Activated naive CD4-positive, alpha-beta T cell treated with anti-CD3 and anti-CD28 coated beads, Interleukin-2, amount 50 U/mL, for 24 hours (primary cell): Measurements from ENCODE around the gene SYK.

ENCODE experiments used
- H3K27ac Mint-ChIP-seq: one replicate; pipeline ENCODE4 v1.8.0; 2021; ENCODE audit warnings: mild to moderate bottlenecking, mixed read lengths
- H3K27me3 Mint-ChIP-seq: one replicate; pipeline ENCODE4 v1.8.0; 2021; ENCODE audit warnings: mixed read lengths
- H3K36me3 Mint-ChIP-seq: one replicate; pipeline ENCODE4 v1.8.0; 2021; ENCODE audit warnings: mixed read lengths
- H3K4me1 Mint-ChIP-seq: one replicate; pipeline ENCODE4 v1.8.0; 2021; ENCODE audit warnings: mixed read lengths
- H3K4me3 Mint-ChIP-seq: one replicate; pipeline ENCODE4 v1.8.0; 2021; ENCODE audit warnings: mild to moderate bottlenecking, mixed read lengths
- H3K9me3 Mint-ChIP-seq: one replicate; pipeline ENCODE4 v1.8.0; 2021; ENCODE audit warnings: mixed read lengths

The SYK gene

GRCh38 chr9:90844326-90844725, 42.7 kb downstream of the SYK start:
- no peak overlapping the region for H3K4me3 Mint-ChIP-seq
- no peak overlapping the region for H3K27ac Mint-ChIP-seq
- H3K36me3 Mint-ChIP-seq = no peaks in the 10 kb centered on the region
- peaks cover 3% of the 10 kb centered on the region for H3K4me1 Mint-ChIP-seq
- H3K27me3 Mint-ChIP-seq = no peaks in the 10 kb centered on the region
- no peaks in the 10 kb centered on the region for H3K9me3 Mint-ChIP-seq

- no peaks in the 10 kb centered on the region for H3K4me1 Mint-ChIP-seq
- no peak overlapping the region for H3K4me3 Mint-ChIP-seq
- H3K36me3 Mint-ChIP-seq = no peaks in the 10 kb centered on the region
- H3K9me3 Mint-ChIP-seq = no peaks in the 10 kb centered on the region
- no peak overlapping the region for H3K27ac Mint-ChIP-seq
- H3K27me3 Mint-ChIP-seq = no peaks in the 10 kb centered on the region
Observed at GRCh38 chr9:90846770-90847419, 45.3 kb downstream of the SYK start.

GRCh38 chr9:90847971-90848370, 46.4 kb downstream of the SYK start:
- no peaks in the 10 kb centered on the region for H3K36me3 Mint-ChIP-seq
- H3K4me3 Mint-ChIP-seq = no peak overlapping the region
- no peaks in the 10 kb centered on the region for H3K9me3 Mint-ChIP-seq
- no peak overlapping the region for H3K27ac Mint-ChIP-seq
- no peaks in the 10 kb centered on the region for H3K27me3 Mint-ChIP-seq
- H3K4me1 Mint-ChIP-seq = no peaks in the 10 kb centered on the region

- Mint-ChIP-seq H3K4me1 (no peaks in the 10 kb centered on the region), H3K36me3 (no peaks in the 10 kb centered on the region), H3K4me3 (no peak overlapping the region), H3K9me3 (no peaks in the 10 kb centered on the region), H3K27me3 (no peaks in the 10 kb centered on the region), H3K27ac (no peak overlapping the region)
Observed at GRCh38 chr9:90848866-90849265, 47.2 kb downstream of the SYK start.

GRCh38 chr9:90851444-90851843, 49.8 kb downstream of the SYK start:
- Mint-ChIP-seq H3K27ac (no peak overlapping the region), H3K9me3 (no peaks in the 10 kb centered on the region), H3K36me3 (no peaks in the 10 kb centered on the region), H3K4me1 (no peaks in the 10 kb centered on the region), H3K4me3 (no peak overlapping the region), H3K27me3 (no peaks in the 10 kb centered on the region)

- Mint-ChIP-seq H3K27me3 (no peaks in the 10 kb centered on the region), H3K27ac (no peak overlapping the region), H3K36me3 (no peaks in the 10 kb centered on the region), H3K9me3 (no peaks in the 10 kb centered on the region), H3K4me1 (peaks cover 9% of the 10 kb centered on the region), H3K4me3 (no peak overlapping the region)
Observed at GRCh38 chr9:90853945-90854344, 52.3 kb downstream of the SYK start.

- Mint-ChIP-seq H3K27me3 (no peaks in the 10 kb centered on the region), H3K9me3 (no peaks in the 10 kb centered on the region), H3K4me3 (no peak overlapping the region), H3K36me3 (no peaks in the 10 kb centered on the region), H3K27ac (no peak overlapping the region), H3K4me1 (peaks cover 13% of the 10 kb centered on the region)
Observed at GRCh38 chr9:90854637-90855175, 53.1 kb downstream of the SYK start.

GRCh38 chr9:90855208-90855902, 53.7 kb downstream of the SYK start:
- Mint-ChIP-seq H3K36me3 (no peaks in the 10 kb centered on the region), H3K27me3 (no peaks in the 10 kb centered on the region), H3K4me3 (no peak overlapping the region), H3K4me1 (peaks cover 13% of the 10 kb centered on the region), H3K9me3 (no peaks in the 10 kb centered on the region), H3K27ac (no peak overlapping the region)

GRCh38 chr9:90857091-90857490, 55.5 kb downstream of the SYK start:
- Mint-ChIP-seq H3K27me3 (no peaks in the 10 kb centered on the region), H3K9me3 (no peaks in the 10 kb centered on the region), H3K4me3 (no peak overlapping the region), H3K36me3 (no peaks in the 10 kb centered on the region), H3K27ac (no peak overlapping the region), H3K4me1 (peaks cover 13% of the 10 kb centered on the region)

- Mint-ChIP-seq H3K9me3 (no peaks in the 10 kb centered on the region), H3K27ac (no peak overlapping the region), H3K4me3 (no peak overlapping the region), H3K27me3 (no peaks in the 10 kb centered on the region), H3K36me3 (no peaks in the 10 kb centered on the region), H3K4me1 (peaks cover 13% of the 10 kb centered on the region)
Observed at GRCh38 chr9:90857855-90858254, 56.2 kb downstream of the SYK start.

GRCh38 chr9:90858457-90858901, 56.9 kb downstream of the SYK start:
- no peaks in the 10 kb centered on the region for H3K27me3 Mint-ChIP-seq
- H3K4me3 Mint-ChIP-seq = no peak overlapping the region
- H3K9me3 Mint-ChIP-seq = no peaks in the 10 kb centered on the region
- H3K27ac Mint-ChIP-seq = no peak overlapping the region
- H3K36me3 Mint-ChIP-seq = no peaks in the 10 kb centered on the region
- peaks cover 13% of the 10 kb centered on the region for H3K4me1 Mint-ChIP-seq

GRCh38 chr9:90860382-90860781, 58.8 kb downstream of the SYK start:
- H3K9me3 Mint-ChIP-seq = no peaks in the 10 kb centered on the region
- no peak overlapping the region for H3K27ac Mint-ChIP-seq
- peaks cover 31% of the 10 kb centered on the region for H3K4me1 Mint-ChIP-seq
- H3K27me3 Mint-ChIP-seq = no peaks in the 10 kb centered on the region
- H3K4me3 Mint-ChIP-seq = no peak overlapping the region
- H3K36me3 Mint-ChIP-seq = no peaks in the 10 kb centered on the region

GRCh38 chr9:90860826-90861225, 59.2 kb downstream of the SYK start:
- no peak overlapping the region for H3K27ac Mint-ChIP-seq
- peaks cover 33% of the 10 kb centered on the region for H3K4me1 Mint-ChIP-seq
- H3K4me3 Mint-ChIP-seq = no peak overlapping the region
- no peaks in the 10 kb centered on the region for H3K27me3 Mint-ChIP-seq
- H3K36me3 Mint-ChIP-seq = no peaks in the 10 kb centered on the region
- H3K9me3 Mint-ChIP-seq = no peaks in the 10 kb centered on the region

GRCh38 chr9:90861380-90861779, 59.8 kb downstream of the SYK start:
- Mint-ChIP-seq H3K4me1 (peaks cover 33% of the 10 kb centered on the region), H3K27me3 (no peaks in the 10 kb centered on the region), H3K36me3 (no peaks in the 10 kb centered on the region), H3K4me3 (no peak overlapping the region), H3K9me3 (no peaks in the 10 kb centered on the region), H3K27ac (no peak overlapping the region)

GRCh38 chr9:90861826-90862740, 60.5 kb downstream of the SYK start:
- no peaks in the 10 kb centered on the region for H3K9me3 Mint-ChIP-seq
- H3K27ac Mint-ChIP-seq = no peak overlapping the region
- H3K4me3 Mint-ChIP-seq = no peak overlapping the region
- H3K4me1 Mint-ChIP-seq = peaks cover 30% of the 10 kb centered on the region
- H3K27me3 Mint-ChIP-seq = no peaks in the 10 kb centered on the region
- H3K36me3 Mint-ChIP-seq = no peaks in the 10 kb centered on the region

GRCh38 chr9:90864779-90865178, 63.2 kb downstream of the SYK start:
- Mint-ChIP-seq H3K27me3 (no peaks in the 10 kb centered on the region), H3K9me3 (no peaks in the 10 kb centered on the region), H3K27ac (no peak overlapping the region), H3K4me1 (peaks cover 20% of the 10 kb centered on the region), H3K36me3 (no peaks in the 10 kb centered on the region), H3K4me3 (no peak overlapping the region)
